HG03280 (cell line): ENCODE results near the gene TNFRSF14.
"Not testable (repeated sequence)": the region's sequence is repeated elsewhere in the genome, so short reads cannot be mapped to it uniquely, and the experiment has no call there.

Experiments
- ATAC-seq: cut with Tn5 transposase; IDR thresholded peaks from one replicate; pipeline ENCODE4 v1.9.1; 2021; ENCODE audit warnings: mild to moderate bottlenecking, moderate library complexity; ENCODE audit not compliant: unreplicated experiment

Gene TNFRSF14

GRCh38 chr1:2566101-2567045, 10.2 kb downstream of the TNFRSF14 start:
- ATAC-seq = no peak

- ATAC-seq = no peak
These were observed 11.0 kb downstream of the TNFRSF14 start for GRCh38 chr1:2567083-2567679.

GRCh38 chr1:2568187-2568816, 12.1 kb downstream of the TNFRSF14 start:
- ATAC-seq = not testable (repeated sequence)

GRCh38 chr1:2569060-2569459, 12.9 kb downstream of the TNFRSF14 start:
- ATAC-seq = no peak

DNA sequence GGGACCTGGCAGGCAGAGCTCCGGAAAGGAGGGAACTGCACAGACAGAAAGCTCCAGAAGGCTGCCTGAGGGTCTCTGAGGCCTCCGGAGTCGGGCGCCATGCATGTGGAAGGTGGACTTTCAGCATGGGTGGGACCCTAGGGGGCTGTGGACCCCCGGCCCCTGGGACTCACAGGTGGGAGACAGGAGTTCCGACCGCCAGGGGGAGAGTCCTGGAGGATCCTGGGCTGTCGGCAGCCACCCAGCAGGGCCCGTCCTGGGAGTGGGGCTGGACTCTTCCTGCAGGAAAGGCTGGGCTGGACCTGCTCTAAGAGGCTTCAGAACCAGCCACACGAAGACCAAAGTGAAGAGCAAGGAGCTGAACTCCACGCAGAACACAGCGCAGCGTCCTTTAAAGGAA, 13.5 kb downstream of the TNFRSF14 start:
- not testable (repeated sequence) for ATAC-seq

DNA sequence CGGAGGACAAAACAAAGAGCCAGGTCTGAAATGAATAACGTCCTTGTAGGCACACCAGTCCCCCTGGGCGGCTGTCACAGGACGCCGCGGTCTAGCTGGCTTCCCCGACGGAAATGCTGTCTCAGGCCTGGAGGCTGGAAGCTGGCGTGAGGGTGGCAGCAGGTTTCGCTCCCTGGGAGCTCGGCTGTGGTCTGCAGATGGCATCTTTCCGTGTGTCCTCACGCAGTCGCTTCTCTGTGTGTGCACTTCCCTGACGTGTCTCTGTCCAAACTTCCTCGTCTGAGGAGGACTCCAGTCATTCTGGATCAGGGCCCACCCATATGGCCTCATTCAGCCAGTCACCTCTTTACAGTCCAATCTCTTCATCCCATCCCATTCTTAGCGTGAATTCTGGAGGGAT, 14.2 kb downstream of the TNFRSF14 start:
- no peak for ATAC-seq

GRCh38 chr1:2571348-2571747, 15.2 kb downstream of the TNFRSF14 start:
- ATAC-seq = no peak

DNA sequence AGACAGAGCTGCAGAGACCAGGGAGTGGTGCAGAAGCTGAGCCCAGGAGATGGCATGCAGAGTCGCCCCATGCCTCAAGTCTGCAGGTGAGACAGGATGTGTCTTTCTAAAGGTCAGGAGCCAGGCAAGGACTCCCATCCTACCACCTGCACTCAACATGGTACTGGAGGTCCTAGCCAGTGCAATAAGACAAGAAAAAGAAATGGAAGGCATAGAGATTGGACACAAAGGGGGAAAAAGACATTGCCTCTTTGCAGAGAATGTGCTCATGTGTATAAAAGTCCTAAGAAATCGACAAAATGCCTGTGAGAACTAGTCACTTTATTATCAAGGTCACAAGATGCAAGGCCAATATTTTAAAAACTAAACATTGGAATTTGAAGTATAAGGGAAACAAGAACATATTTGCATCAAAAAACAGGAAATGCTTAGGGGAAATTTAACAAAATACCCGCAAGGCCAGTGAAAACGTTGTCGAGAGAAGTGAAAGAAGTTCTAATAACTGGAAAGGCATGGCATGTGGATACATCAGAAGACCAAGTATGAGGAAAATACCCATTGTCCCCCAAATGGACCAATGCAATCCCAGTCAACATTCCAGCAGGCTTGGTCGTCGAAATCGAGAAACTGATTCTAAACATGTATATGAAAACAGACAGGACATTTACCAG, 17.2 kb downstream of the TNFRSF14 start:
- no peak for ATAC-seq

DNA sequence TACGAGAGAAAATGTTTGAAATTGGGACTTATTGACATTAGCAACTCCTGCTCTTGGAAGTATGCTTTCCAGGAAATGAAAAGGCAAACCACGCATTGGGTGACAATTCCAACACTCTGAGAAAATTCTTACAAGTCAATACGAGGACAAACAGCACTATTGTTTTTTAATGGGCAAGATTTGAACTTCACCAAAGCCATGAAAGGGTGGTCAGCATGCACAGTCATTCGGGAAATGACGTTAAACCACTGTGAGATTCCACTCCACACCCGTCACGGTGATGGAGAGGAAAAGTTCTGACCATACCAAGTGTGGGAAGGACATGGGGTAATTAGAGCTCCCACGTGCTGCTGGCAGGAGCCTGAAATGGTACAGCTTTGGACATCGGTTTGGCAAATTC, 18.2 kb downstream of the TNFRSF14 start:
- no peak for ATAC-seq

DNA sequence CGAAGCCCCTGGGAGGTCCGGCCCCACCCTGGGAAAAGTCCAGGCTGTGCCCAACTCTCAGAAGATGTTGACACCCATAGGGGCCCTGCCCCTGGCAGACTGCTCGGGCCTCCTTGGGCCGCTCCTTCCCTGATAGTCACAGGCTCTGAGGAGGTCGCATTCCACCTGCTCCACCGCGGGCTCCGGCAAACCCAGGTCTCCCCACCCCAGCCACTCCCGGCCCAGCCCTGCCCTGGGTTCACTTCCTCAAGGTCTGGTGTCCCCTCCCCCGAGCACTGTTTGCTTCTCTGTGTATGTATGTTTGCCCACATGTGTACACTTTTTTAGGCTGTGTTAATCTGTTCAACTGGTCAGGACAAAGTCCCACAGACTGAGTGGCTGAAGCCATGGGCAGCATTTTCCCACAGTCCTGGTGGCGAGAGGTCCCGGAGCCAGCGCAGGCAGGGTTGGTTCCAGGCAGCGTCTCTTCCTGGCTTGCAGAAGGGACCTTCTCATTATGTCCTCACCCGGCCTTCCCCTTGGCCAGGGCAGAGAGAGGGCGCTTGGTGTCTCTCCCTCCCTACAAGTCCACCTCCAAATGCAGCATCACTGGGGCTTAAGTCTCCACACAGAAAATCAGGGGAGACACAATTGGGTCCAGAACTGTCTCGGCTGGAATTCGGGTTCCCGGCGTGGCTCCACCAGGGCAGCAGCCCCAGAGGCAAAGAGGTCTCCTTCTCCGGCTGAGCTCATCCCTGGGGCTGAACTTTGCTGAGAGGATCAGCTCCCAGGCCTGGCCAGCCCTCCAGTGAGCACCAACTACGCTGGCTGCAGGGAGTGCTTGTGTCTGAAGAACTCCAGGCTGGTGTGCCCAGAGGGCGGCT, 19.9 kb downstream of the TNFRSF14 start:
- no peak for ATAC-seq

- peak; percentile 42 for ATAC-seq
These were observed 21.4 kb downstream of the TNFRSF14 start for GRCh38 chr1:2577565-2578075.

DNA sequence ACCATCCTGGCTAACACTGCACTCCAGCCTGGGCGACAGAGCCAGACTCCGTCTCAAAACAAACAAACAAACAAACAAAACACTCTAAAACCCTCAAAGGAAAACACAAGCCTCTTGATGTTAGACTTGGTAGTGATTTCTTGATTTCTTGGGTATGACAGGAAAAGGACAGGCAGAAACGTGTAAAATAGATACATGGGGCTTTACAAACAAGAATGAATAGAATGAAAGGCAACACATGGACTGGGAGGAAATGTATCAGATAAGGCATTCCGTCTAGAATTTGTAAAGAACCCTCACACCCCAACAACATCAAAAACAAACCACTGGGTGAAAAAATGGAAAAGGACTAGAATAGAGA, 22.6 kb downstream of the TNFRSF14 start:
- no peak for ATAC-seq

- ATAC-seq = no peak
These were observed 24.5 kb downstream of the TNFRSF14 start for GRCh38 chr1:2580691-2581090.

GRCh38 chr1:2582391-2582790, 26.2 kb downstream of the TNFRSF14 start:
- no peak for ATAC-seq

GRCh38 chr1:2583331-2583791, 27.2 kb downstream of the TNFRSF14 start:
- no peak for ATAC-seq

- ATAC-seq = no peak
These were observed 27.7 kb downstream of the TNFRSF14 start for GRCh38 chr1:2583871-2584351.

- no peak for ATAC-seq
These were observed 28.6 kb downstream of the TNFRSF14 start for GRCh38 chr1:2584686-2585317.

DNA sequence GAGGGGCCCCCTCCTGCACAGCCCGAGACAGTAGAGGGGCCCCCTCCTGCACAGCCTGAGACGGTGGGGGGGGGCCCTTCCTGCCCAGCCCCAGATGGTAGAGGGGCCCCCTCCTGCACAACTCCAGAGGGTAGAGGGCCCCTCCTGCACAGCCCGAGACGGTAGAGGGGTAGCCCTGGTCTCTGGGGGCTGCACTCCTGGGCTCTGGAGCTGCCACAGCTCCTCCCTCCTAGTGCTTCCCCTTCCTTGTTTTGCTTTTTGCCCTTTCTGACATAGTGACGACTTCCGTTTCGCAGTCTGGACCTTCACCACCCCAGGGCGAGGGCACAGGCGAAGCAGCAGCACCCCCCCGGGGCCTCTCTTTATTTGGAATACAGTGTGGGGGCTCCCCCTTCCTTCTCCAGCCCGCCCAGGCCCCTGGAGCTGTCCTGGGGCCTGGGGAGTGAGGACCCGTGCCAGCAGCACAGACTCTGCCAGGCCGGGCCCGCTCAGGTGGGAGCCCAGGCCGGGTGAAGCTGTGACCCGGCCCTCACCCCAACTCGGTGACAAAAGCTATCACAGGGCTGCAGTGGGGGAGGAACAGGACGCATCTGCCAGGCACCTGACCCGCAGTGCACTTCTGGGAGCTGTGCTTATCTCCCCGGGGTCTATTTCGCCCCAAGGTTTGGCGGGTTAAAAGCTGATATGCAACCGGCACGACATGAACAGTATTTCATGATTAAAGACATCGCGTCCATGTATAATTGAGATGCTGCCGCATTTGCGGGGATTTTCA, 29.3 kb downstream of the TNFRSF14 start:
- peak; percentile 31 for ATAC-seq
